GM12878 (cell line): ENCODE measurements around the gene CLASP2. TPM values are rescaled to one million over a fixed set of nuclear protein-coding genes. Genes with fewer than 3 reads are reported as not detected.

ENCODE experiments used
- ASH2L ChIP-seq: fragments of 300-600, 200-600 bp; sonication (generic); IDR thresholded peaks from 2 replicates; pipeline ENCODE4 v1.6.1; 2017; ENCODE audit warnings: low read depth, mild to moderate bottlenecking, borderline replicate concordance
- ATF7 ChIP-seq: fragments of 450-650 bp; IDR thresholded peaks from 2 replicates; pipeline ENCODE4 v1.6.1; 2016; ENCODE audit warnings: low read depth, mild to moderate bottlenecking
- CHD4 ChIP-seq: fragments of 200-600 bp; sonication (generic); IDR thresholded peaks from 2 replicates; pipeline ENCODE4 v1.6.1; 2016; ENCODE audit warnings: mild to moderate bottlenecking
- CREB1 ChIP-seq: IDR thresholded peaks from 2 replicates; pipeline ENCODE4 v1.6.1; 2012; ENCODE audit warnings: low read depth, mild to moderate bottlenecking, inconsistent platforms
- E4F1 ChIP-seq: fragments of 450-650 bp; IDR thresholded peaks from 2 replicates; pipeline ENCODE4 v1.6.1; 2018; ENCODE audit warnings: borderline replicate concordance, mild to moderate bottlenecking; ENCODE audit not compliant: partially characterized antibody
- KDM1A ChIP-seq: fragments of 200-600 bp; sonication (generic); IDR thresholded peaks from 2 replicates; pipeline ENCODE4 v1.6.1; 2016; ENCODE audit warnings: borderline replicate concordance
- MLLT1 ChIP-seq: fragments of 450-650 bp; IDR thresholded peaks from 2 replicates; pipeline ENCODE4 v1.6.1; 2016; ENCODE audit warnings: mild to moderate bottlenecking
- PAX5 ChIP-seq: IDR thresholded peaks from 2 replicates; pipeline ENCODE4 v1.6.1; 2011; ENCODE audit warnings: low read depth, low read length, borderline replicate concordance
- RCOR1 ChIP-seq: conservative IDR thresholded peaks from 2 replicates; pipeline ENCODE4 v1.6.1; 2012; ENCODE audit warnings: low read depth, low read length, improper control_type of control experiment
- RELB ChIP-seq: fragments of 450-650 bp; IDR thresholded peaks from 2 replicates; pipeline ENCODE4 v1.6.1; 2017; ENCODE audit warnings: low read depth, mild to moderate bottlenecking, moderate library complexity
- SMAD1 ChIP-seq: fragments of 450-650 bp; IDR thresholded peaks from 2 replicates; pipeline ENCODE4 v1.6.1; 2018; ENCODE audit warnings: mild to moderate bottlenecking, low read depth; ENCODE audit not compliant: partially characterized antibody
- STAT3 ChIP-seq: IDR thresholded peaks from 2 replicates; pipeline ENCODE4 v1.6.1; 2011; ENCODE audit warnings: low read depth, low read length, improper control_type of control experiment
- USF1 ChIP-seq: IDR thresholded peaks from 2 replicates; pipeline ENCODE4 v1.6.1; 2011; ENCODE audit warnings: borderline replicate concordance, low read depth, mild to moderate bottlenecking, moderate library complexity, mixed read lengths, low read length; ENCODE audit not compliant: insufficient read depth; ENCODE audit errors: extremely low read length
- WRNIP1 ChIP-seq: IDR thresholded peaks from 2 replicates; pipeline ENCODE4 v1.6.1; 2011; ENCODE audit warnings: low read depth, low read length, improper control_type of control experiment, borderline replicate concordance
- YBX1 ChIP-seq: fragments of 450-650 bp; IDR thresholded peaks from 2 replicates; pipeline ENCODE4 v1.6.1; 2016; ENCODE audit warnings: antibody characterized with exemption
- ZNF384 ChIP-seq: IDR thresholded peaks from 2 replicates; pipeline ENCODE4 v1.6.1; 2012; ENCODE audit warnings: low read depth, mild to moderate bottlenecking, low read length, improper control_type of control experiment, borderline replicate concordance
- ZSCAN29 ChIP-seq: fragments of 450-650 bp; IDR thresholded peaks from 2 replicates; pipeline ENCODE4 v1.6.1; 2017; ENCODE audit warnings: mild to moderate bottlenecking, moderate library complexity
- polyA plus RNA-seq, 11 experiments: library from polyadenylated mRNA; depleted of rRNA in 4 of 11; unstranded in 6 of 11; stranded (reverse) in 5 of 11; fragments of >200 nt; fragmentation: Nextera tagmentation in 4 of 11; fragmentation: Illumina TruSeq in 1 of 11; extraction: Ambion mirVana in 4 of 11; extraction: Trizol in 1 of 11; gene quantifications; 1 replicate in 1 of 11; 2 replicates in 10 of 11; pipeline versions ENCODE4 v1.2.1 to v1.2.3, GENCODE V29; 2011 to 2016; ENCODE audit warnings: inconsistent platforms in 2 of 11, missing spikeins in 2 of 11, low read depth in 1 of 11
- total RNA-seq, 4 experiments: library from RNA; depleted of rRNA in 3 of 4; stranded (reverse); fragments of >200 nt in 3 of 4; fragmentation: Illumina TruSeq in 1 of 4; extraction: Trizol in 1 of 4; gene quantifications; 2 replicates each; pipeline versions ENCODE4 v1.2.1 to v1.2.3, GENCODE V29; 2013 to 2021
- TF ChIP-seq, protein P1 (sequence below): IDR thresholded peaks from 2 replicates; pipeline ENCODE4 v1.6.1; 2011; ENCODE audit warnings: borderline replicate concordance, low read depth, mild to moderate bottlenecking, moderate library complexity, low read length; ENCODE audit not compliant: insufficient read depth, poor library complexity, severe bottlenecking
- TF ChIP-seq, protein P2 (sequence below): fragments of 450-650 bp; IDR thresholded peaks from 2 replicates; pipeline ENCODE4 v1.6.1; 2017; ENCODE audit warnings: mild to moderate bottlenecking, low read depth, inconsistent platforms; ENCODE audit not compliant: poor library complexity, severe bottlenecking

The CLASP2 gene
- total and polyA plus RNA-seq, 10 of the 15 experiments (the other 5 are each of a cell fraction or from before 2014, with no cell fraction given): 4.0 to 38.3 (median 26.8) TPM

- TF ChIP-seq MLLT1 (0 out of 2 replicates have a peak, but pooled peaks have one; percentile 46), YBX1 (no peak), E4F1 (no peak), RELB (peak; percentile 65), ZSCAN29 (0 out of 2 replicates have a peak, but pooled peaks have one; percentile 5), ASH2L (peak; percentile 47; the same call in 1 of the 2 replicates), CREB1 (peak; percentile 96), RCOR1 (no peak), USF1 (no peak), ATF7 (peak; percentile 53; the same call in 1 of the 2 replicates), KDM1A (no peak), WRNIP1 (no peak), SMAD1 (no peak), ZNF384 (peak; percentile 90), STAT3 (no peak), CHD4 (no peak), PAX5 (no peak)
- TF ChIP-seq, protein P1, sequence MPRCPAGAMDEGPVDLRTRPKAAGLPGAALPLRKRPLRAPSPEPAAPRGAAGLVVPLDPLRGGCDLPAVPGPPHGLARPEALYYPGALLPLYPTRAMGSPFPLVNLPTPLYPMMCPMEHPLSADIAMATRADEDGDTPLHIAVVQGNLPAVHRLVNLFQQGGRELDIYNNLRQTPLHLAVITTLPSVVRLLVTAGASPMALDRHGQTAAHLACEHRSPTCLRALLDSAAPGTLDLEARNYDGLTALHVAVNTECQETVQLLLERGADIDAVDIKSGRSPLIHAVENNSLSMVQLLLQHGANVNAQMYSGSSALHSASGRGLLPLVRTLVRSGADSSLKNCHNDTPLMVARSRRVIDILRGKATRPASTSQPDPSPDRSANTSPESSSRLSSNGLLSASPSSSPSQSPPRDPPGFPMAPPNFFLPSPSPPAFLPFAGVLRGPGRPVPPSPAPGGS: no peak
- TF ChIP-seq, protein P2, sequence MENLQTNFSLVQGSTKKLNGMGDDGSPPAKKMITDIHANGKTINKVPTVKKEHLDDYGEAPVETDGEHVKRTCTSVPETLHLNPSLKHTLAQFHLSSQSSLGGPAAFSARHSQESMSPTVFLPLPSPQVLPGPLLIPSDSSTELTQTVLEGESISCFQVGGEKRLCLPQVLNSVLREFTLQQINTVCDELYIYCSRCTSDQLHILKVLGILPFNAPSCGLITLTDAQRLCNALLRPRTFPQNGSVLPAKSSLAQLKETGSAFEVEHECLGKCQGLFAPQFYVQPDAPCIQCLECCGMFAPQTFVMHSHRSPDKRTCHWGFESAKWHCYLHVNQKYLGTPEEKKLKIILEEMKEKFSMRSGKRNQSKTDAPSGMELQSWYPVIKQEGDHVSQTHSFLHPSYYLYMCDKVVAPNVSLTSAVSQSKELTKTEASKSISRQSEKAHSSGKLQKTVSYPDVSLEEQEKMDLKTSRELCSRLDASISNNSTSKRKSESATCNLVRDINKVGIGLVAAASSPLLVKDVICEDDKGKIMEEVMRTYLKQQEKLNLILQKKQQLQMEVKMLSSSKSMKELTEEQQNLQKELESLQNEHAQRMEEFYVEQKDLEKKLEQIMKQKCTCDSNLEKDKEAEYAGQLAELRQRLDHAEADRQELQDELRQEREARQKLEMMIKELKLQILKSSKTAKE: no peak
Observed at GRCh38 chr3:33717866-33718594, at the start of gene CLASP2 (continued).
